Suppressor macrophage (primary cell): ENCODE measurements around the gene POLR2J.
"Not testable (repeated sequence)": the region's sequence is repeated elsewhere in the genome, so short reads cannot be mapped to it uniquely, and the experiment has no call there.

Experiments
- DNase-seq, 4 experiments: peaks; one replicate each; pipeline ENCODE4 v3.0.0-alpha.2; 2020 to 2022
- total RNA-seq, 17 experiments: gene quantifications; one replicate each; lab custom pipeline; 2026; ENCODE audit warnings: mixed read lengths in 6 of 17, inconsistent platforms in 3 of 17; lab: John Stamatoyannopoulos, UW

The POLR2J gene
- total RNA-seq = 9.2 to 27.0 (median 15.1) reads per million in 17 experiments

DNA sequence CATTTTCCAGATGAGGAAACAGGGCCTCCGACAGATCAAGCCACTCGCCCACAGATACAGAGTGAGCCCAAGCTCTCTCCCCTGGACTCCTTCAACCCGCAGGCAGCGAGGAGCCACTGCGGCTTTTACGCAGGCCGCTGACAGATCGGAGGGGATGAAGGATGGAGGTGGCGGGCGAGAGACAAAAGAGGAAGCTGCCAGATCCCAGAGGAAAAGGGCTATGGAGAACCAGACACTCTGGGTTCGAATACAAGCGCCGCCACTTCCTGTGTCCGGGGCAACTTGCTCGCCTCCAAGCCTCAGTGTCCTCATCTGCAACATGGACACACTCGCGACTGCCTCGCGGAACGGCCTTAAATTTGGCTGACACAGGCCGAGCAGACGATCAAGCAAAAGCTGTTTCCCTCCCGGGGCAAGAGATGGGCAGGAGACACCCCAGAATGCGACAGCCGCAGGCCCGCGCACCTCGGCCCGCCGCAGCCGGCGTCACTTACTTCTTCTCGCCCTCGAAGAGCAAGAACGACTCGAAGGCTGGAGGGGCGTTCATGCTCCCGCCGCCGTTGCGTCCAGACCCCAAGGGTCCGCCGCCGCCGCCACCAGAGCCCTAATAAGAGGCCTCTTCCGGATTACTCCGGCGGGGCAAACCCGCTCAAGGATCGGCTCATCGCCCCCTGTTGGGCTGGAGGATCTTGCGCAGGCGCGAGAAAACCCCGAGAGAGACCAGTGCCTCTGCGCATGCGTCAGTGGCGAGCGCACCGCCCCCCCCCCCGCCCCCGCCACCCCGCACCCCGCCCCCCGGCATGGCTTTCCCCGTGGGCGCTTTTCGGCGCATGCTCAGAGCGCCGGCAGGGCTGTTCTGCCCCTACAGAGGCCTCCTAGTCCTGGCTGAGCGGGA is at the start of gene POLR2J:
TSS of gene POLR2J (minus strand) at position 609 of the 895 bp plus-strand sequence. CDS start at position 547, 62 bp downstream.
- DNase-seq = peak; percentile 44 to 92 (median 56)

DNA sequence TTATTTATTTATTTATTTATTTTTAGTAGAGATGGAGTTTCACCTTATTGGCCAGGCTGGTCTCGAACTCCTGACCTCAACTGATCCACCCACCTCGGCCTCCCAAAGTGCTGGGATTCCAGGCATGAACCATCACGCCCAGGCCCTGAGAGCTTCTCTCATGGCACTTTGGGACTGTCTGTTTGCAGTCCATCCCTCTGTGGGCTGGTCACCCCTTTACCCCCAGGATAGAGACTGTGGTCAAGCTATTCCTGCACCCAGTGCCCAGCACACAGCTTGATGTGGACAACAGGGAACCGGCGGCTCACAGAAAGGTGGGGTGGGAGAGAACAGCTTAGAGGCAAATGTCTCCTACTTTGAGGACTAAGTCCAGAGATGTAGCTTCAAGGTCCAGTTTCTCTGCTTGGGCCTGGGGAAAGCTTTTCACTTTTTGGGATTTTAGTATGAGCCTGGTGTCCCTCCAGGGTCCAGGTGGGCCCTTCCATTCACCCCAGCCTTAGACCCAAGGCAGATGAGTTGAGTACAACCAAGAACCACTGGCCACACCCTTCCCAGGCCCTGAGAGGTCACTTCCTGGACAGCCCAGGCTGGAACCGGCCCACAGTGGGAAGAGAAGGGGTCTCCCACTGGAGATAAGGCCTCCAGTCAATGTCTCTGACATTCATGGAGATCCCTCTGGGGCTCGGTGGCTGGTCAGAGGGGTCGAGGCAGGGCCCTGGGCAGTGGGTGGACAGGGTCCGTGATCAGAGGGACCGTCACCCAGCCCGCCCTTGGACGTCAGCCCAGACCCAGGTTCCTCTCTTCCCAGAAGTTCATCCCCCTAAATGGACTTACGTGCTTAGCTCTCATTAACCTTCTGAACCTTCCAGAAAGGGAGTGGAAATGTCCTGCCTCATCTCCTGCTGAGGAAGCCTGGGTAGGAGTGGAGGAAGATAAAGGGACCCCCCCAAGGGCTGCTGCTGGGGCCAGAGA is 49.4 kb upstream of the POLR2J start:
- not testable (repeated sequence) for DNase-seq

DNA sequence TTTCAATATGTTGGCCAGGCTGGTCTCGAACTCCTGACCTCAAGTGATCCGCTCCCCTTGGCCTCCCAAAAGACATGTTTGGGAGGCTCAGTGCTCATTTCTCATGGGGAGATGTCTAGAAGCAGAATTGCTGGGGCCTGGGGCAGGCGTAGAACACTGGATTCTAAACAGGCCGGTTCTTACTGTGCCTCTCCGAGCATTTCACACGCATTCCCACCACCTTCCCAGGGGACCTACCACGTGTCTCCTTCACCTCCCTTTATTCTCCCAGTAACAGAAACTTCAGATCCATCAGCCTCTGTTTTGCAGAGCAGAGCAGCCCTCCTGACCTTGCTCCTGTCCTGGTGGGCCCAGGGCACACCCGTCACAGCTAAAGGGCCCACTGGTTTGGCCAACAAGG is 48.5 kb upstream of the POLR2J start:
- not testable (repeated sequence) for DNase-seq

DNA sequence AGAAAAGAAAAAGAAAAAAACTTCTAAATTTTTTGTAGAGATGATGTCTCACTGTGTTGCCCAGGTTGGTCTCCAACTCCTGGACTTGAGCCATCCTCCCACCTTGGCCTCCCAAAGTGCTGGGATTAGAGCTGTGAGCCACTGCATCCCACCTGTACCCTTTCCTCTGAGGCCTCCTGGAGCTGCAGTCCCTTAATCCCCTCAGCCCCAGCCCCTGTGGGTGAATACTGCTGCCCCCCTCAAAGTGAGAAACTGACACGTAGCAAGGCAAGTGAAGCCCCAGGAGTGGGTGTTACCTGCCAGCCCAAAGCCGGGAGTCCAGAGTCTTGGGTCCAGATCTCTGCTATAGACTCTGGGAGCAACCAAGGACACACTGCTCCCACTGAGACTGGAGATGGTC is 46.1 kb upstream of the POLR2J start:
- DNase-seq = not testable (repeated sequence)

DNA sequence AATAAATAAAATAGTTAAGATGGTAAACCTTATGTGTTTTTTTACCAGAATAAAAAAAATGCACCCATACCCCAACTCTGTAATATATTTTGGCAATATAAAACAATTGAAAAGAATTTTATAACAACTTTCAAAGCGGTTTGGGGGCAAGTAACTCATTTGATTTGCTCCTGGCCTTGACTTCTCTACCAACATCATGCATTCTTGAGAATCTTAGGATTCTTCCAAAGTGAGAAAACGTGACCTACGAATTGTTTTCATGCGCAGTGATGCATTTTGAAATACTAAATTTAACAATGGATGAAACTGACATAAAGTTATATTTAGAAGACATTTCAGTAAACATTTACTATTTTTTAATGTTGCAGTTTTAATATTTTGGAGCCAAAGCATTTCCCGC is 42.1 kb upstream of the POLR2J start:
- not testable (repeated sequence) for DNase-seq

DNA sequence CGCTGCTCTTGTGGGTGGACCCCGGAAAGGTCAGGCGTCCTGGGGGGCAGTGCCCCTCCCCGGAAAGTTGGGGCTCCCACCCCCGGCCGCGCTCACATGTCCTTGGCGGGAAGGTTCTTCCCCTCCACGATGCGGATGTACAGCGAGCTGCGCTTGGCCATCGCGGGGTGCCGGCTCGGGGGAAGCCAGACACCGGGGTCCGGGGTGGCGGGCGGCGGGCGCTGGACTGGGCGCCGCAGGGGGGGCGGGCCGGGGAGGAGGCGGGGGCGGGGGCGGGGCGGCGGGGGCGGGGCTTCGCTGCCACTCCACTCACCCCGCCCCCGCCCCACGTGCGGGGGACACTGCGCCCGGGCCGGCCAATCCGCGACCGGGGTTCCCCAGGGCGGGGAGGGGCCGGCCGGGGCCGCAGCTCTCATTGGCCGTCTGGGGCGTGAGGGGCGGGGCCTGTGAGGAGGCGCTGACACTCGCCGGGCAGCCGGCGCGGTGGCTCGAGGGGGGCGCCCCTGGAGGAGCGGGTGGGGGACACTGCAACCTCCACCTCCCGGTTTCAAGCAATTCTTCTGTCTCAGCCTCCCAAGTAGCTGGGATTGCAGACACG is 38.9 kb upstream of the POLR2J start, which contains the start of gene RASA4B:
TSS of gene RASA4B (minus strand) at position 228 of the 598 bp plus-strand sequence. CDS start at position 161, 67 bp downstream.
- DNase-seq = peak in 3 of 4 experiments; percentile 0 to 43 (median 35)

DNA sequence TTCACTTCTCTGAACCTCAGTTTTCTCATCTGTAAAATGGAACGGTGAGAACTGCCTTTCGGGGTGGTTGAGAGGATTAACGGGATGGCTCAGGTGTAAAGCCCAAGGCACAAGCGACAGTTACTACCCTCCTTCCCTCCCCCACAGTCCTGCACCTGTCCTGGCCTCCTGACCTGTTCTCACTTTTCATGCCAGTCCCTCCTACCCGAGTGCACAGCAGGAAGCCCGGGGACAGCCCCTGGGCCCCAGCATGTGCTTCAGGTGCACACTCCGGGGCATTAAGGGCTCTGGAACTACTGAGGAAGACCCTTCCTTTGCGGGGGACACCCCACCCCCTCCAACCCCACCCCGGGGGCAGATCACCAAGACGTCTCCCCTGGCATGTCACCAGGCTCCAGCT is 38.2 kb upstream of the POLR2J start:
- not testable (repeated sequence) for DNase-seq

DNA sequence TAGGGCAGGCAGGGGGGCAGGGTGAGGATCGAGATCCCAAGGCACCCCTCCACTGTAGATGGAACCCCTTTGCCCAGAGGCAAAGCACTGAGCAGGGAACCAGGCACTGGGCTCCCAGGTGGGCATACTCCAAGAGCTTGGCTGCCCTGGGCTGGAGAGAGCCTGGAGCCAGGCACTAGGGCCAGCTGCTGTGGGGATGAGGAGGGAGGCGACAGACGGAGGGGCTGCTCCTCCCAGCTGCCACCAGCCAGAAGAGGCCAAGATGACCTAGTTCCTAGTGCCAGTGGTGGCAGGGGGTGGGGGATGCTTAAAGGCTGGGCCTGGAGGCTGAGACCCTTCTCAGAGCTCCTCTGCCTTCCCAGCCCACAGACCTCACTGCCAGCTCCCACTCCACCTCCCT is 37.2 kb upstream of the POLR2J start:
- DNase-seq = not testable (repeated sequence)

DNA sequence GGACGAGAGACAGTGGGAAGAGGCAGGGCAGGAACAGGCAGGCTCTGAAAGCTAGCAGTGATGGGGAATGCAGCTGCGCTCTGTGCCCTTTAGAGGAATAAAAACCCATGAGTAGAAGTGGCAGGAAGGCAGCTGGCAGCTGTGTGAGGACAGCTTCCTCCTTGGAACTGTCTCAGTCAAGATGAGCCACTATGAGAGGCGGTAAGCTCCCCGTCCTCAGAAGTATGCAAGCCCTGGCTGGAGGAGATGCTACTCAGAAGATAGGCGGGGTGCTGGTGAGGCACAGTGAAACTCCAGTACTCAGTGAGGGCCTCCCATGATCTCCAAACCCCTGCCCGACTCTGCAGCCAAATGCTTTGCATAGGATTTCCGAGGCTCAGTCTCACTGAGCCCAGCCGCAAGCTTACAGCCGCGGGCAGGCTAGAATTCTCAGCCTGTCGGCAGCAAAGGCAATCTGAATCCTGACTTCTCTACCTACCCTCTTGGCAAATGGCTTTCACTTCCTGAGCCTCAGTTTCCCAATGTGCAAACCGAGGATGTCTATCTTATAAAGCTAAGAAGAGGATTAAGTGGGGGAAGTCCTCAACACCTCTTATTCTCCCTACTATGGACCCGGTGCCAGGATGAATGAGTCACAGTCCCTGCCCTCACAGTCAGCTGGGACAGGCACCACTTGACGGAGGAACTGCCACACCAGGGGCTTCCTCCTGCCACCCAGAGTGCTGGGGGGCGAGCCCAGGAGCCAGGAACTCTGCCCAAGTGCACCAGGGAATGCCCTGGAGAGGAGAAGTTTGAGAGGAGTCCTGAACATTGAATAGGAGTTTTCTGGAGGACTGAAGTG is 36.4 kb upstream of the POLR2J start:
- not testable (repeated sequence) for DNase-seq

DNA sequence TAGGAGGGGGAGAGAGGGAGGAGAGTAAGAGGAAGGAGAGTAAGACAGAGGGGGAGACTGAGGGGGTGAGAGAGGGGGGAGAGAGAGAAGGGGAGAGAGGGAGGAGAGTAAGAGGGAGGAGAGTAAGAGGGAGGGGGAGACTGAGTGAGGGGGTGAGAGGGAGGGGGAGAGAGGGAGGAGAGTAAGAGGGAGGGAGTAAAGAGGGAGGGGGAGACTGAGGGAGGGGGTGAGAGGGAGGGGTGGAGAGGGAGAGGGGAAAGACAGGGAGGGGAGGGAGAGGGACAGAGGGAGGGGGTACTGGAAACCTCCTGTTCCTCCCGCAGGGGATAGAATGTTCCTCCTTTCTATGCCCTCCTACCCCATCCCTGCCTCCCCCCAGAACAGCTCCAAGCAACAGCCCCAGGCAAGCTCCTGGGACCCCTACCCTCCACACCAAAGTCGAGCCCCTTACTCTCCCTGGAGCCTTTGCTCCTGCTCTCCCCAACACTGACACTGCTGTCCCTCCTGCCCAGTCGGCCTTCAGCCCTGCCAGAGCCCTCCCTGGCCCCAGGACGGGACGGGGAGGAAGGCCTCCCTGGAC is 34.0 kb upstream of the POLR2J start:
- peak; percentile 28 to 82 (median 45) for DNase-seq

DNA sequence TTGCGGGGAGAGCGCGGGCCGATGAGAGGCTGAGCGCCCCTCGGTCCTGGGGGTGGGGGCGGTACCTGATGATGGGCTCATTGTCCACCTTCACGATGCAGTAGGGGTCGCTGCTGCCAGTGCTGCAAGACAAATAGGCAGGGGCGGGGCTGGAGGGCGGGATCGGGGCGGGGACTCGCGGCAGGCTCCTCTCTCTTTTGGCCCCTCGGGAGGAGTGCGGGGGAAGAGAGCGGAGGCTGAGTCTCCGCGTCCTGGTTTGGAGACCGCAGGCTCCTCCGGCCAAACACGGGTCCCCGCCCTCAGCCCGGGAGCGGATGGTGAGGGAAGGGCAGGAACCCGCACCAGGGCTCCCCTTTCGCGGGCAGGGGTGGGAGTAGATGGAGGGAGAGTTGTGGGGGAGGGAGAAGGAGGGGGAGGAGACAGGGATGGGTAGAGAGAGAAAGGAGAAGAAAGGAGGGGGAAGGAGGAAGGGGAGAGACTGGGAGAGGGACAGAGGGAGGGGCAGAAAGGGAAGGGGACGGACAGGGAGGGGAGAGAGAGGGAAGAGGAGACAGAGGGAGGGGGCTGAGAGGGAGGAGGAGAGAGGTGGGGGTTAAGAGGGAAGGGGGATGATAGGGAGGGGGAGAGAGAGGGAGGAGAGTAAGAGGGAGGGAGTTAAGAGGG is 33.3 kb upstream of the POLR2J start:
- not testable (repeated sequence) for DNase-seq

DNA sequence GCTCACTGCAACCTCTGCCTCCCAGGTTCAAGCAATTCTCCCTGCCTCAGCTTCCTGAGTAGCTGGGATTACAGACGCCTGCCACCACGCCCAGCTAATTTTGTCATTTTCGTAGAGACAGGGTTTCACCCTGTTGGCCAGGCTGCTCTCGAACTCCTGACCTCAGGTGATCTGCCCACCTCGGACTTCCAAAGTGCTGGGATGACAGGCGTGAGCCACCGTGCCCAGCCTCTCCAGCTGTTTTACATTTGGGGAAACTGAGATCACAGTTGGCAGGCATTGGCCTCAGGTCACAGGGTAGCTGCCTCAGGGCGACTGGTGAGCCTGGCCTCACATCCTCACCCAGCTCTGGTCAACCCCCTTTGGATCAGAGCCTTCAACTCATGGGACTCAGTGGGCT is 31.9 kb upstream of the POLR2J start:
- not testable (repeated sequence) for DNase-seq

DNA sequence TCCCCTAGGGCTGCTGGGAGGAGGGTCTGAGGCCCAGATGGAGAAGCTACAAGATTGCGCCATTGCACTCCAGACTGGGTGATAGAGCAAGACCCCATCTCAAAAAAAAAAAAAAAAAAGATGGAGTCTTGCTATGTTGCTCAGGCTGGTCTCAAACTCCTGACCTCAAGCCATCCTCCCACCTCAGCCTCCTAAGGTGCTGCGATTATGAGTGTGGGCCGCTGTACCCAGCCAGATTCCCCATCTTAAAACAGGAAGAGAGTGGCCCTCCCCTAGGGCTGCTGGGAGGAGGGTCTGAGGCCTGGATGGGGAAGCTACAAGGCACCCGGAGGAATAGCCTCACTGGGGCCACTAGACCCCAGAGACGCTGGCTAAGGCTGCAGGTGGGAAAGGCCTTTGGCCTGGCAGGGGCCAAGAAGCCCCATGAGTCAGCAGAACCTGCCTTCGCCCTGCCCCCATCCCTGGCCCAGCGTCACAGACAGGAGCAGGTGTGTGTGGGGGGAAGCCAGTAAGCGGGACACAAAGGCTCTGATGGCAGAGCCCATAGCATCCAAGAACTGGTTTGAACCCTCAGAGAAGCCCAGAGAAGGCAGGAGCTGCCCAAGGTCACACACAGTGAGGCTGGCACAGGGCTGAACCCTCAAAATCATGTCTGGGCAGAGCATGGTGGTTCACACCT is 28.8 kb upstream of the POLR2J start:
- DNase-seq = not testable (repeated sequence)

DNA sequence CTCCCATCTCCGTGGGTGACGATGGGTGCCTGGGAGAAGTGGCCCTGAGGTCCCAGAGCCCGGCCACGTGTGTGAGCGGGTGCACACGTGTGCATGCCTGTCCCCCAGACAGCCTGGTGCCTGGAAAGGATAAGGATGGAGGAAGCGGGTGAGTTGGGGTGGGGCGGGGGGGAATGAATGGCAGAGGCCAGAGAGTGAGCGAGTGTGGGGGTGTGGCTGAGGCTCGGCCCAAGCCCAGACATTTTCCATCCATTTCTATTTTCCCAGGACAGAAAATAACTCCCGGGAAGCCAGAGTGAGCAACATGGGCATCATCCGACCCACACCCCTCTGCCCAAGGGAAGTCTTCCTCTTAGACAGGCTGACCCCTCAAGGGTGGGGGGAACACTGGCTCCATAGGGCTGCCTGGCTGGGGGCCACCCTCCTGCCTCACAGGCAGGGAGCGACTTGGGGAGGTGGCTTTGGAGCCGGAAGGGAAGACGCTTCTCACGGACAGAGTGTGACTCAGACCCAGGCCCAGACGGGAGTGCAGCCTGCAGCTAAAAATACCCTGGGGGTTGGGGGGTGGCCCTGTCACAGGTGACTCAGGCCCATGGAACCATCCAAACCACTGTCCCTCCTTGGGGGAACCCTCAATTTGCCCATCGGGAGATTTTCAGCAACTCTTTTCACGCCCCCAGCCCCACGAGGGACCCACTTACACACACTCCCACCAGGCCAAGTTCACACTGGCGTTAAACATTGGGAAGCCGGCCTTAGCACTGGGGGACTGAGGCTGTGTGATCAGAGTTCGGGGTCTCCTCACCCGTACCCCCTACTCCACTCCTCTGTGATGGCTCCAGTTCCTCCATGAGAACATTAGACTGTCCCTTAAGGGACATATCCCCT is 26.8 kb upstream of the POLR2J start:
- DNase-seq = not testable (repeated sequence)

DNA sequence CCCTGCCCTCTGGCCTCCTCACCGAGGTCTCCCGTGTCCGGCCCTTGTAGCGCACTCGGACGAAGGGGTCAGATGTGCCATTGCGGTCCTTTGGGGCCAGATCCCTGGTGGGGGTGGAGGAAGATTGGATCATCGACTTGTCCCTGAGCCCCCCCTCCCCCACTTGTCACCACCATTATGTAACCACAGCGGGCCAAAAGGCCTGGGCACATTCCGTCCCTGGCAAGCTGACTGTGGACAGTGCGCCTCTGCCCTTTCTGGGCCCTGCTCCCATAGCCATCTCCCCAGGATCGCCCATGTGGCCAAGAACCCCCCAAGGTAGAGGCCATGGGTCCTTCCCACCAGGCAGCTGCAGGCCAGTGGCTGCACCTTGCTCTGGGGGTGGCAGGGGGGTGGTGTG is 24.4 kb upstream of the POLR2J start:
- not testable (repeated sequence) for DNase-seq

DNA sequence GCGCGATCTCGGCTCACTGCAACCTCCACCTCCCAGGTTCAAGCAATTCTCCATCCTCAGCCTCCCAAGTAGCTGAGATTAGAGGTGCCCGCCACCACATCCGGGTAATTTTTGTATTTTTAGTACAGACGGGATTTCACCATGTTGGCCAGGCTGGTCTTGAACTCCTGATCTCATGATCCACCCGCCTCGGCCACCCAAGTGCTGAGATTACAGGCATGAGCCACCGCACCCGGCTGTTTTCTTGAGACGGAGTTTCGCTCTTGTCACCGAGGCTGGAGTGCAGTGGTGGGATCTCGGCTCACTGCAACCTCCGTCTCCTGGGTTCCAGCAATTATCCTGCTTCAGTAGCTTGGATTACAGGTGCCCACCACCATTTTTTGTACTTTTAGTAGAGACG is 19.6 kb upstream of the POLR2J start:
- not testable (repeated sequence) for DNase-seq

DNA sequence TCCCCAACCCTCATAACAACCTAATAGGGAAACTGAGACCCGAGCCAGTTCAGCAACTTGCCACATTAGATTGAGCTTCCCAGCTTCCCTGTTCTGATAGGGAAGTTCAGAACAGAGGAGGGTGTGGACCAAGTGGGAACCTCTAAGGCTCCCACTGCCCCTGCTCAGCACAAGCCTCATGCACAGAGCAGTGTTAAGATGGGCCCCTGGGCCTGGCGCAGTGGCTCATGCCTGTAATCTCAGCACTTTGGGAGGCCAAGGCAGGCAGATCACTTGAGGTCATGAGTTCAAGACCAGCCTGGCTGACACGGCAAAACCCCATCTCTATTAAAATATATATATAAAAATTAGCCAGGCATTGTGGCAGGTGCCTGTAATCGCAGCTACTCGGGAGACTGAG is 18.6 kb upstream of the POLR2J start:
- DNase-seq = not testable (repeated sequence)

DNA sequence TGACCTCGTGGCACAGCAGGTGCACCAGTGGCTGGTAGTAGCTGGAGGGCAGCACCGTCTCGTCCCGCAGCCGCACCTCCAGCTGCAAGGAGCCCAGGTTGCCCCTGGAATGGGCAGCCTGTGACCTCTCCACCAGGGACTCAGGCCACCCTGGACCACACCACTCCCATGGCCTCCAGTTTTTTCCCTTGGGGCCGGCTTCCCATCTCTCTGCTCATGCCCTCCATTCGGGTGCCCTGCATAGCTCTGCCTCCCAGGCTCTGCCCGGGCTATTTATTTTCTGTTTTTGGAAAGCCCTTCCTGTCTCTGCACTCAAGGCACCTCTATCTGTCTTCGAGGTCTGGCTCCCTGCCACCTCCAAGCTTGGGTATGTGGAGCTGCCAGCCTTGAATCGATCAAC is 18.1 kb upstream of the POLR2J start:
- DNase-seq = not testable (repeated sequence)
